Natural killer cell (primary cell): Measurements from ENCODE around the gene CCDC60. TPM values are rescaled to one million over a fixed set of nuclear protein-coding genes. Genes with fewer than 3 reads are reported as not detected.

ENCODE experiments used
- ATAC-seq, 3 donors: fragments of 150-1000 bp in 2 of 3; fragments of 200-7000 bp in 1 of 3; cut with Tn5 transposase; 1 replicate in 1 of 3; 2 replicates in 2 of 3; pipeline ENCODE4 v1.10.0; 2021; ENCODE audit warnings: mild to moderate bottlenecking in 2 of 3, moderate library complexity in 2 of 3
- DNase-seq, 2 donors: peaks; one replicate each; pipeline versions ENCODE4 v3.0.0 to v3.0.0-alpha.2; 2013 to 2021; ENCODE audit warnings: mixed read lengths in 1 of 2
- H3K27ac ChIP-seq: one replicate; pipeline ENCODE4 v1.5.1; 2013; ENCODE audit warnings: mild to moderate bottlenecking, low read length
- H3K27me3 ChIP-seq: one replicate; pipeline ENCODE4 v1.6.1; 2013; ENCODE audit warnings: low read length; ENCODE audit not compliant: control insufficient read depth, insufficient read depth
- H3K36me3 ChIP-seq: one replicate; pipeline ENCODE4 v1.6.1; 2013; ENCODE audit warnings: low read length; ENCODE audit not compliant: control insufficient read depth, insufficient read depth
- H3K4me1 ChIP-seq: one replicate; pipeline ENCODE4 v1.6.1; 2013; ENCODE audit warnings: low read length; ENCODE audit not compliant: control insufficient read depth, insufficient read depth
- H3K4me3 ChIP-seq: one replicate; pipeline ENCODE4 v1.5.1; 2013; ENCODE audit warnings: low read length
- H3K9me3 ChIP-seq: one replicate; pipeline ENCODE4 v1.6.1; 2013; ENCODE audit warnings: low read length; ENCODE audit not compliant: control insufficient read depth, insufficient read depth
- H3K27ac Mint-ChIP-seq, 2 donors: one replicate each; pipeline ENCODE4 v1.8.0; 2022; ENCODE audit warnings: mild to moderate bottlenecking in 2 of 2, mixed read lengths in 2 of 2, moderate library complexity in 1 of 2
- H3K27me3 Mint-ChIP-seq, 2 donors: one replicate each; pipeline ENCODE4 v1.8.0; 2022; ENCODE audit warnings: low read depth in 2 of 2, mixed read lengths in 2 of 2
- H3K36me3 Mint-ChIP-seq: one replicate; pipeline ENCODE4 v1.8.0; 2022; ENCODE audit warnings: mixed read lengths
- H3K4me1 Mint-ChIP-seq, 2 donors: one replicate each; pipeline ENCODE4 v1.8.0; 2022; ENCODE audit warnings: mixed read lengths in 2 of 2
- H3K4me3 Mint-ChIP-seq: one replicate; pipeline ENCODE4 v1.8.0; 2022; ENCODE audit warnings: mild to moderate bottlenecking, moderate library complexity, mixed read lengths
- H3K9me3 Mint-ChIP-seq, 2 donors: one replicate each; pipeline ENCODE4 v1.8.0; 2022; ENCODE audit warnings: mixed read lengths in 2 of 2
- WGBS: methylation state at CpG from one replicate; pipeline ENCODE4 v1.1.7; 2013; ENCODE audit warnings: missing lambda C conversion rate; ENCODE audit not compliant: insufficient coverage; 5-methylcytosine and 5-hydroxymethylcytosine counted together
- intact Hi-C: fragments of 100-400 bp; cut with micrococcal nuclease; formaldehyde crosslinking; loops from one replicate; pipeline ENCODE4 v1.14.2; 2022
- total RNA-seq, 4 donors: library from RNA; stranded (reverse); fragments of 120-200 nt in 1 of 4; gene quantifications; one replicate each; pipeline versions ENCODE4 v1.2.3 to v1.2.4, GENCODE V29; 2013 to 2022
- TF ChIP-seq, protein P1 (sequence below): fragments of 200-600 bp; IDR thresholded peaks from one replicate; pipeline ENCODE4 v1.8.0; 2022; ENCODE audit warnings: antibody characterized with exemption

Gene CCDC60
- total RNA-seq, 3 donors from 2014 or later (not counting 1 experiment from before 2014, with no cell fraction given) = not detected

DNA sequence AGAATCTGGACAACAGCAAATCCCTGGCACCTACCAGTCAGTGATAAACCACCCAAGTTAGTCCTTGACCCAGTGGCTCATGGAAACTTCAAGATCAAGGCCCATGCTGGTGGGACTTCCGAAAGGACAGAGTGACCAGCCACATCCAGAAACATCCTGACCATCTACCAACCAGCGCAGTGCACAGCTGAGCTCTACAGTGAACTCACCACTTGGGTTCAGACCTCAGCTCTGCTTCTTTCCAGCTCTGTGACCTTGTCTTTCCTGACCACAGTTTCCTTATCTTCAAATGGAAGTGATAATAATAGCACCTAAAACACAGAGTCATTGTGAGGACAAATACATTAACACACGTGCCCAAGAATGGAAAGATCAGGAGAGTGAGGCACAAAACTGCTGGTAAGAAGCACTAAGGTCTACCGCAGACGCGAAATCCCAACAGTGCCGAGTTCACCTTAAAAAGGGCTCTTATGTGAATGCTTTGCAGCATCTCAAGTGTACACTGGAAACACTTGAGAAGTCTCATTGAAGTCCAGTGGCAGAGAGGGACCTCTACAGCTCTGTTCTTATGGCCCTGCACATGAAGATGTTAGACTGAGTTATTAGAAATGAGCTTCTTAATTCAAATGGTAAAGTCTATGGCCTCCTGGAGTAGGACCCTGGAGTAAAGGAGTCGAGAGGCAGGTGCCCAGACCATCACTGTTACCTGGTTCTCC lies 128.8 kb downstream of the CCDC60 start:
- Mint-ChIP-seq H3K4me3 (no peak overlapping the region), H3K27ac (no peak overlapping the region), H3K27me3 (peaks cover 9 to 12% of the 10 kb centered on the region in 2 donors), H3K36me3 (no peaks in the 10 kb centered on the region), H3K4me1 (no peaks in the 10 kb centered on the region), H3K9me3 (no peaks in the 10 kb centered on the region)
- Histone ChIP-seq H3K36me3 (no peaks in the 10 kb centered on the region), H3K27ac (no peak overlapping the region), H3K4me3 (no peak overlapping the region), H3K9me3 (no peaks in the 10 kb centered on the region), H3K4me1 (no peaks in the 10 kb centered on the region), H3K27me3 (no peaks in the 10 kb centered on the region)
- no peak for ATAC-seq
- no peak for DNase-seq
- 78% methylated on average over 8 of the region's 8 CpGs for WGBS
- TF ChIP-seq, protein P1, sequence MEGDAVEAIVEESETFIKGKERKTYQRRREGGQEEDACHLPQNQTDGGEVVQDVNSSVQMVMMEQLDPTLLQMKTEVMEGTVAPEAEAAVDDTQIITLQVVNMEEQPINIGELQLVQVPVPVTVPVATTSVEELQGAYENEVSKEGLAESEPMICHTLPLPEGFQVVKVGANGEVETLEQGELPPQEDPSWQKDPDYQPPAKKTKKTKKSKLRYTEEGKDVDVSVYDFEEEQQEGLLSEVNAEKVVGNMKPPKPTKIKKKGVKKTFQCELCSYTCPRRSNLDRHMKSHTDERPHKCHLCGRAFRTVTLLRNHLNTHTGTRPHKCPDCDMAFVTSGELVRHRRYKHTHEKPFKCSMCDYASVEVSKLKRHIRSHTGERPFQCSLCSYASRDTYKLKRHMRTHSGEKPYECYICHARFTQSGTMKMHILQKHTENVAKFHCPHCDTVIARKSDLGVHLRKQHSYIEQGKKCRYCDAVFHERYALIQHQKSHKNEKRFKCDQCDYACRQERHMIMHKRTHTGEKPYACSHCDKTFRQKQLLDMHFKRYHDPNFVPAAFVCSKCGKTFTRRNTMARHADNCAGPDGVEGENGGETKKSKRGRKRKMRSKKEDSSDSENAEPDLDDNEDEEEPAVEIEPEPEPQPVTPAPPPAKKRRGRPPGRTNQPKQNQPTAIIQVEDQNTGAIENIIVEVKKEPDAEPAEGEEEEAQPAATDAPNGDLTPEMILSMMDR = no peak
- intact Hi-C loops = no loop called here

DNA sequence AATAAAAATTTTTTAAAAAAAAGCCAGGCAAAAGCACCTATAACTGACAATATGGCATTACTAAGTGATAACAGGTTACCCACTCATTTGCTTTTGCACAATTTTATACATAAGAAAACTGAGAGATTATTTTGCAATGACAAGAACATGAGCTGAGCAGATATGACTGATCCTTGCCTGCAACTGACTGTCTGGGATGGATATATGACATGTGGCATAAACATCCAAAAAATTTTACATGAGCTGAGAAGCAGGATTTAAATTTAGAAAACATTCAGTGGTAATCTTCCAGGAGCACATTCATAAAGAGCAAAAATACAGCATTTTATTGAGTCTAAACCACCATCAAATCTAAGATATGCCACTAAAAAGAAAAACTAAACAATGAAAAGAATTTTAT lies 133.8 kb downstream of the CCDC60 start:
- peaks cover 11 to 17% of the 10 kb centered on the region in 2 donors for H3K27me3 Mint-ChIP-seq
- H3K4me3 ChIP-seq = no peak overlapping the region
- H3K9me3 ChIP-seq = no peaks in the 10 kb centered on the region
- no peaks in the 10 kb centered on the region for H3K4me1 ChIP-seq
- H3K36me3 ChIP-seq = no peaks in the 10 kb centered on the region
- no peaks in the 10 kb centered on the region for H3K9me3 Mint-ChIP-seq
- ATAC-seq (no peak), DNase-seq (no peak)
- H3K27me3 ChIP-seq = no peaks in the 10 kb centered on the region
- H3K27ac Mint-ChIP-seq = no peak overlapping the region
- no peaks in the 10 kb centered on the region for H3K4me1 Mint-ChIP-seq
- H3K4me3 Mint-ChIP-seq = no peak overlapping the region
- TF ChIP-seq, protein P1 = no peak
- no peaks in the 10 kb centered on the region for H3K36me3 Mint-ChIP-seq
- H3K27ac ChIP-seq = no peak overlapping the region
- intact Hi-C loops = no loop called here

DNA sequence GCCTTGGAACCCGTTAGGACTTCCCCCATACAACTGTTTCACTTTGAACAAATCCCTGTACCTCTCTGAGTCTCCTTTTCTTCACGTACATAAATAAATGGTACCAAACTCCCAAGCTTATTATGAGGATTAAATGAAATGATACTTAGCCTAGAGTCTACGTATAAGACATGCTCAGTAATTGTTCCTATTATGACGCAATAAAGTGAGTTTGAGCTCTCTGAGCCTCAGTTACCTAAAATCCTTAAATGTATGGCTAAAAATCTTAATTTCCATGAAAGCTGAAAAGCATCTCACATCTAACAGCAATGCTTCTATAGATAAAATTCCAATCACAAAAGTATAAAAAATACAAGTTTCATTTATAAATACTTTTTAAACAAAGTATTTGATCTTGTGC lies 141.1 kb downstream of the CCDC60 start:
- no peaks in the 10 kb centered on the region for H3K4me1 Mint-ChIP-seq
- no peaks in the 10 kb centered on the region for H3K4me1 ChIP-seq
- H3K27ac ChIP-seq = no peak overlapping the region
- no peak overlapping the region for H3K4me3 ChIP-seq
- no peaks in the 10 kb centered on the region for H3K36me3 ChIP-seq
- no peak overlapping the region for H3K4me3 Mint-ChIP-seq
- intact Hi-C loops = no loop called here
- no peaks in the 10 kb centered on the region for H3K36me3 Mint-ChIP-seq
- TF ChIP-seq, protein P1 = no peak
- no peak for ATAC-seq
- H3K27ac Mint-ChIP-seq = no peak overlapping the region
- H3K9me3 ChIP-seq = no peaks in the 10 kb centered on the region
- H3K27me3 Mint-ChIP-seq = peaks cover 2 to 9% of the 10 kb centered on the region in 2 donors
- peaks cover 0 to 2% of the 10 kb centered on the region in 2 donors for H3K9me3 Mint-ChIP-seq
- DNase-seq = no peak
- no peaks in the 10 kb centered on the region for H3K27me3 ChIP-seq
- WGBS = 73% methylated on average over 3 of the region's 4 CpGs

DNA sequence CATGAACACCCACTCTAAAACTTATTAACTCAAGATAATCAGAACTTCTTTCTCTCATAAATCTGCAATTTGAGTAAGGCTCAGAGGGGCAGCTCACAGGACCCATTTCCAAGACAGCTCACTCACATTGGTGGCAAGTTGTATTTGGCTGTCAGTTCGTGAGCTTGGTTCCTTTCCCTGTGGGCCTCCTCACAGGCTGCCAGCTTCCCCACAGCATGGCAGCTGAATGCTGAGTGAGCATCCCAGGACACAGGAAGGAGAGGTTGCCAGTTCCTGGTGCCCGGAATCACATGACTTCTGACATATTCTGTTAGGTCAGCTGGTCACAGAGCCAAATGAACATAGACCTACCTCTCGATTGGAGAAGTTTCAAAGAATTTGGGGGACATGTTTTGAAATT lies 142.4 kb downstream of the CCDC60 start:
- H3K27me3 ChIP-seq = no peaks in the 10 kb centered on the region
- TF ChIP-seq, protein P1 = no peak
- H3K27ac ChIP-seq = no peak overlapping the region
- H3K4me3 Mint-ChIP-seq = no peak overlapping the region
- WGBS = 85% methylated on average over 3 of the region's 3 CpGs
- H3K4me1 Mint-ChIP-seq = no peaks in the 10 kb centered on the region
- no peaks in the 10 kb centered on the region for H3K9me3 ChIP-seq
- intact Hi-C loops = no loop called here
- peaks cover 0 to 2% of the 10 kb centered on the region in 2 donors for H3K9me3 Mint-ChIP-seq
- DNase-seq (no peak), ATAC-seq (no peak)
- H3K36me3 ChIP-seq = no peaks in the 10 kb centered on the region
- no peaks in the 10 kb centered on the region for H3K4me1 ChIP-seq
- no peak overlapping the region for H3K27ac Mint-ChIP-seq
- no peaks in the 10 kb centered on the region for H3K36me3 Mint-ChIP-seq
- H3K4me3 ChIP-seq = no peak overlapping the region
- H3K27me3 Mint-ChIP-seq = peaks cover 0 to 2% of the 10 kb centered on the region in 2 donors
